Coronary artery (tissue), 2 donors: Measurements from ENCODE around the gene ACMSD.

Source experiments
- DNase-seq: peaks from one replicate; pipeline ENCODE4 v3.0.0-alpha.2; 2017; ENCODE audit warnings: low spot score
- H3K27ac ChIP-seq, 2 donors: fragments of 200-600 bp; sonication (generic); one replicate each; pipeline ENCODE4 v1.5.1; 2016 to 2019
- H3K4me3 ChIP-seq: fragments of 200-600 bp; sonication (generic); 2 replicates; pipeline ENCODE4 v1.5.1; 2016; ENCODE audit warnings: mild to moderate bottlenecking, moderate library complexity
- CTCF ChIP-seq: fragments of 200-600 bp; sonication (generic); IDR thresholded peaks from one replicate; pipeline ENCODE4 v1.5.1; 2019; ENCODE audit warnings: antibody characterized with exemption

The ACMSD gene

GRCh38 chr2:134932864-134933526 is 94.6 kb downstream of the ACMSD start:
- no peak overlapping the region for H3K4me3 ChIP-seq
- TF ChIP-seq CTCF: no peak
- no peak overlapping the region for H3K27ac ChIP-seq
- DNase-seq: no peak

DNA sequence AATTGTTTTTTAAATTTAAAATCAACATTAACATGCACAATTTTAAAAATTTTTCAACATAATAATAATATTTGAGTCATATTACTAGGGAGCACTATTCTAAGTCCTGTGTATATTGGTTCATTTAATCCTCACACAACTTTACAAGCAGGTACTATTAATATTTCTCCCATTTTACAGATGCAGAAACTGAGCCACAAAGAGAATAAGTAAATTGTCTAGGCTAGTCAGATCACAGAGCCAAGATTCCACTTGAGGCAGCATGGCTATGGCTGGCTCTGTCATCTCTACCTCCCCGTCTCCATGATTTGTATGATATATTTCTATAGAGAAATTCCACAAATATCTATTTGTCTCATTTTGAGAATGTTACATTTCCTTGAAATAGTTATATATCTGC is 95.3 kb downstream of the ACMSD start:
- no peak for DNase-seq
- TF ChIP-seq CTCF: no peak
- Histone ChIP-seq H3K4me3 (no peak overlapping the region), H3K27ac (no peak overlapping the region)

DNA sequence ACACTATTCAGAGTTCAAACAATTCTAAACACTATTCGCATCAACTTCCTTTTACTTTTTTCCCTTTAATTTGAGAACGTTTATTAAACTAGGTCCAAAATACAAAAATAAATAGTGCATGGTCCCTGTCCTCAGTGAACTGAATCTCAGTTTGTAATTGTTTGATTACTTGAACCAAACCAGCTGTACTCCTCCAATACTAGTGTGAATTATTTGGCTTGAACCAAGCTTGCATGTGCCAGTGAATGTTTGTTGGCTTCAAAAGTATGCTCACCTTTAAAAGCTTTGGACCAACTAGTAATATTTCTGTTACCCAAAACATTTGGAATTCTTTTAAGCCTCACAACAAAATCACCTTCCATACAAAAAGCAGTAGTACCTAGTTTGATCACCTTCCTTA is 95.7 kb downstream of the ACMSD start:
- no peak for DNase-seq
- TF ChIP-seq CTCF: no peak
- Histone ChIP-seq H3K4me3 (no peak overlapping the region), H3K27ac (no peak overlapping the region)

GRCh38 chr2:134934641-134935040 is 96.2 kb downstream of the ACMSD start:
- TF ChIP-seq CTCF: no peak
- H3K4me3 ChIP-seq: no peak overlapping the region
- H3K27ac ChIP-seq: no peak overlapping the region
- no peak for DNase-seq

DNA sequence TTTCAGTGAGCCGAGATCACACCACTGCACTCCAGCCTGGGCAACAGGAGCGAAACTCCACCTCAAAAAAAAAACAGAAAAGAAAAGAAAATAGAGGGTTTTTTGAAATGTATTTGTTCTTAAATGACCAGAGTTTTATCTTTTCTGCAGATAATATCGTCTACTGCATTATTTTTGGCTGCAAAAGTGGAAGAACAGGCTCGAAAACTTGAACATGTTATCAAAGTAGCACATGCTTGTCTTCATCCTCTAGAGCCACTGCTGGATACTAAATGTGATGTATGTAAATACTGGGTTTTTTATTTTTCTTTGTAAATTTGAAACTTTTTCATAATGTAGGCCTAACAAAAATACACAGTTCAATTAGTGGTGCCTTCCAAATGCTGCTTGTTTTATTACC is 98.3 kb downstream of the ACMSD start:
- Histone ChIP-seq H3K4me3 (no peak overlapping the region), H3K27ac (no peak overlapping the region)
- DNase-seq: no peak
- TF ChIP-seq CTCF: no peak

- Histone ChIP-seq H3K27ac (no peak overlapping the region), H3K4me3 (no peak overlapping the region)
- no peak for TF ChIP-seq CTCF
- no peak for DNase-seq
Measured at GRCh38 chr2:134943540-134943939, 105.1 kb downstream of the ACMSD start.

DNA sequence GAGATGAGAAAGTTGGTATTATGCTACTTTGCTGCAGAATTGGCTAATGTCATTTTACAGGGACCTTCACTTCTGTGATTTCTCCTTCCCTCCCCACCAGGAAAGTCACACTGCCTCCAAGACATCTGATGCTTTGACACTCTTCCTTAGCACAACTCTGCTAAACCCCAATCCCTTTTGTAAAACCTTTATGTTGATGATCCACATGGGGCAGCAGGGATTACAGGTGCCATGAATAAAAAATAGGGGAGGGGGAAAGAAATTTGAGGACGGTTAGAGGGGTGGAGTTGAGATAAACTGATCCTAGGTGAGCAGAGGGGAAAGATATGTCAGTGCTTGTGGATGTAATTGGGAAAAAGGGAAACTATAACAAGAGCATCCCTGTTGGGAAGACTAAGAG is 106.6 kb downstream of the ACMSD start:
- TF ChIP-seq CTCF: no peak
- Histone ChIP-seq H3K4me3 (no peak overlapping the region), H3K27ac (no peak overlapping the region)
- no peak for DNase-seq
